Activated CD8-positive, alpha-beta T cell treated with anti-CD3 and anti-CD28 coated beads, Interleukin-2, amount 10 ng/mL, durations not matched to agents 7 days and 5 days (primary cell): ENCODE measurements around the gene MAEL. TPM values are rescaled to one million over a fixed set of nuclear protein-coding genes. Genes with fewer than 3 reads are reported as not detected.

Source experiments
- ATAC-seq: fragments of 150-1000 bp; cut with Tn5 transposase; one replicate; pipeline ENCODE4 v1.10.0; 2021; ENCODE audit warnings: moderate library complexity
- CTCF ChIA-PET: fragments of 350-600 bp; sonication (Branson Sonifier 250); formaldehyde crosslinking; loops from one replicate; lab custom pipeline; 2021; ENCODE audit warnings: antibody characterized with exemption; lab: Charles Lee
- POLR2A ChIA-PET: fragments of 350-600 bp; sonication (Branson Sonifier 250); formaldehyde crosslinking; loops from one replicate; lab custom pipeline; 2021; ENCODE audit warnings: antibody characterized with exemption; lab: Charles Lee
- DNase-seq: peaks from one replicate; pipeline ENCODE4 v3.0.0-alpha.2; 2020
- H3K27ac Mint-ChIP-seq: one replicate; pipeline ENCODE4 v1.8.0; 2021; ENCODE audit warnings: mild to moderate bottlenecking, mixed read lengths
- H3K27me3 Mint-ChIP-seq: one replicate; pipeline ENCODE4 v1.8.0; 2021; ENCODE audit warnings: low read depth, mixed read lengths
- H3K36me3 Mint-ChIP-seq: one replicate; pipeline ENCODE4 v1.8.0; 2021; ENCODE audit warnings: low read depth, mixed read lengths
- H3K4me1 Mint-ChIP-seq: one replicate; pipeline ENCODE4 v1.8.0; 2021; ENCODE audit warnings: low read depth, mixed read lengths
- H3K4me3 Mint-ChIP-seq: one replicate; pipeline ENCODE4 v1.8.0; 2021; ENCODE audit warnings: mild to moderate bottlenecking, mixed read lengths
- H3K9me3 Mint-ChIP-seq: one replicate; pipeline ENCODE4 v1.8.0; 2022; ENCODE audit warnings: mixed read lengths; ENCODE audit not compliant: insufficient read depth
- total RNA-seq, 2 experiments: library from RNA; stranded (reverse); gene quantifications; one replicate each; pipeline ENCODE4 v1.2.3, GENCODE V29; 2021

The MAEL gene
- total RNA-seq, 2 experiments from 2014 or later = not detected

GRCh38 chr1:166956872-166957271 is 32.2 kb upstream of the MAEL start:
- Mint-ChIP-seq H3K36me3 (peaks cover 2% of the 10 kb centered on the region), H3K9me3 (no peaks in the 10 kb centered on the region), H3K4me3 (no peak overlapping the region), H3K4me1 (peaks cover 11% of the 10 kb centered on the region), H3K27ac (no peak overlapping the region), H3K27me3 (peaks cover 11% of the 10 kb centered on the region)
- no peak for DNase-seq
- ATAC-seq = no peak
- ChIA-PET POLR2A (no interaction called here), CTCF (interaction anchor here (0.8 kb wide), 1 partner anchor 47 kb away, joined by 4 read pairs; no protein-coding TSS in a partner anchor)

DNA sequence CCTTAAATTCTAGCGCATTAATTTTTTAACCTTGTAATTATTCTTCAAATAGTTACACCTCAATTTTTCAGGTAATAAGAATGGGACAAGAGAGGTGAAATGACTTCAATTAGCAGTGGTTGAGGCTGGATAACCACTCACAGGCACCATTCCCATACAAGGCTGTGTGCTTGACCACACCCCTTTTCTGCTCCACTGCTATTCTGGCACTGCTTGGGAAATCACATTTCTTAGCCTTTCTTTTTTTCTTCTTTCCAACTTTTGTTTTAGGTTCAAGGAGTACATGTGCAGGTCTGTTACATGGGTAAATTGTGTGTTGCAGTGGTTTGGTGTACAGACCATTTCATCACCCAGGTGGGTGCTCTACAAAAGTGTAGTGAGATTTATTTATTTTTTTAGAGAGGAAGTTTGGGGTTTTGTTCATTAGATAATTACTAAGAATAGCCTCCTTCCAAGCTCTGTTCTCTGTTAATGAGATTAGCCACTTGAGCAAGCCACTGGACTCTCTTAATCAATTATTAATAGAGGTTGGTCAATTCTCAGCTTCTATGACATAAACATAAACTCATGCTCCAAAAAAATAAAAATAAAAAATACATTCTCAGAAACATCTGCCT is 28.1 kb upstream of the MAEL start:
- ATAC-seq (no peak), DNase-seq (no peak)
- Mint-ChIP-seq H3K9me3 (no peaks in the 10 kb centered on the region), H3K36me3 (peaks cover 2% of the 10 kb centered on the region), H3K4me1 (peaks cover 5% of the 10 kb centered on the region), H3K27ac (no peak overlapping the region), H3K27me3 (peaks cover 17% of the 10 kb centered on the region), H3K4me3 (no peak overlapping the region)
- POLR2A ChIA-PET = no interaction called here
- CTCF ChIA-PET = interaction anchor here (1.3 kb wide), 1 partner anchor 98 kb away, joined by 4 read pairs; no protein-coding TSS in a partner anchor

DNA sequence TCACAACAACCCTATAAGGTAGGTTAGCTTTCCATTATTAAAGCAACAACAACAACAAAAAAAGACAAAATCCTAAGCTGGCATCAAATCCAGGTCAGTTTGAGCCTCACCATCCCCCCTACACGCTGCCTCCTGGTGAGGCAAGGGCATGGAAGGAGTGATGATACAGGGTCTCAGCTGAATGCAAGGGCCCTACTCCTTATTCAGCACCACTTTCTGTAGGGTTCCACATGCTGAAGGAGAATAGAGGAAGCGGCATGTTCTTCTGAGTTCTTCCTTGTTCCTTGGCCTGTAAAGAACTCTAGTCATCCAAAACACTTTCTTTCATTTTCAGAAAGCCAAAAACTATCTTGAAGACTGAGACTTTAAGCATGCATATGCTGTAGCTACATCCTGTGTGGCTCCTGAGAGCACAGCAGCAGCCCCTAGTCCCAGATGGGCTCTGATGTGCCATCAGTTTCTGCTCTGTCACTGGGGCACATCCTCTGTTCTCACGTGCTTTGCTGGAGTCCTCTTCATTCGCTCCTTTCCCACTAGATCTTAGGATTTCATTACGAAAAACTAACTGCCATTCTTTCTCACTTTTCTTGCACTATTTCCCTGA is 19.9 kb upstream of the MAEL start:
- CTCF ChIA-PET = interaction anchor here (1.5 to 2.8 kb wide), 3 partner anchors 59 to 90 kb away, joined by 3 to 13 read pairs (median 12); no protein-coding TSS in a partner anchor
- H3K9me3 Mint-ChIP-seq = no peaks in the 10 kb centered on the region
- peaks cover 35% of the 10 kb centered on the region for H3K27me3 Mint-ChIP-seq
- DNase-seq (peak; percentile 49), ATAC-seq (peak; percentile 82)
- H3K36me3 Mint-ChIP-seq = no peaks in the 10 kb centered on the region
- no peak overlapping the region for H3K4me3 Mint-ChIP-seq
- H3K27ac Mint-ChIP-seq = peak overlapping the region; percentile 10
- peaks cover 27% of the 10 kb centered on the region for H3K4me1 Mint-ChIP-seq
- POLR2A ChIA-PET = interaction anchor here (1.1 kb wide), 1 partner anchor 11 kb away, joined by 3 read pairs; no protein-coding TSS in a partner anchor

GRCh38 chr1:166971252-166971651 is 17.8 kb upstream of the MAEL start:
- CTCF ChIA-PET = no interaction called here
- POLR2A ChIA-PET = interaction anchor here (0.6 kb wide), 1 partner anchor 1255 kb away, joined by 3 read pairs; no protein-coding TSS in a partner anchor
- DNase-seq (no peak), ATAC-seq (no peak)
- H3K9me3 Mint-ChIP-seq = no peaks in the 10 kb centered on the region
- H3K27ac Mint-ChIP-seq = no peak overlapping the region
- peaks cover 34% of the 10 kb centered on the region for H3K27me3 Mint-ChIP-seq
- H3K36me3 Mint-ChIP-seq = no peaks in the 10 kb centered on the region
- H3K4me3 Mint-ChIP-seq = no peak overlapping the region
- peaks cover 39% of the 10 kb centered on the region for H3K4me1 Mint-ChIP-seq

- no peaks in the 10 kb centered on the region for H3K36me3 Mint-ChIP-seq
- no peak overlapping the region for H3K4me3 Mint-ChIP-seq
- H3K27me3 Mint-ChIP-seq = peaks cover 37% of the 10 kb centered on the region
- POLR2A ChIA-PET = interaction anchor here (0.6 kb wide), 1 partner anchor 360 kb away, joined by 3 read pairs; no protein-coding TSS in a partner anchor
- H3K27ac Mint-ChIP-seq = no peak overlapping the region
- H3K9me3 Mint-ChIP-seq = no peaks in the 10 kb centered on the region
- DNase-seq (no peak), ATAC-seq (no peak)
- peaks cover 43% of the 10 kb centered on the region for H3K4me1 Mint-ChIP-seq
- CTCF ChIA-PET = interaction anchor here (1.5 kb wide), 1 partner anchor 87 kb away, joined by 5 read pairs; no protein-coding TSS in a partner anchor
These were observed 16.9 kb upstream of the MAEL start for GRCh38 chr1:166972193-166972592.

- DNase-seq = no peak
- Mint-ChIP-seq H3K36me3 (no peaks in the 10 kb centered on the region), H3K9me3 (no peaks in the 10 kb centered on the region), H3K27ac (no peak overlapping the region), H3K27me3 (peaks cover 37% of the 10 kb centered on the region), H3K4me1 (peaks cover 43% of the 10 kb centered on the region), H3K4me3 (no peak overlapping the region)
- POLR2A ChIA-PET = no interaction called here
- ATAC-seq = no peak
- CTCF ChIA-PET = interaction anchor here (1.5 kb wide), 1 partner anchor 86 kb away, joined by 5 read pairs; no protein-coding TSS in a partner anchor
These were observed 16.3 kb upstream of the MAEL start for GRCh38 chr1:166972826-166973225.

DNA sequence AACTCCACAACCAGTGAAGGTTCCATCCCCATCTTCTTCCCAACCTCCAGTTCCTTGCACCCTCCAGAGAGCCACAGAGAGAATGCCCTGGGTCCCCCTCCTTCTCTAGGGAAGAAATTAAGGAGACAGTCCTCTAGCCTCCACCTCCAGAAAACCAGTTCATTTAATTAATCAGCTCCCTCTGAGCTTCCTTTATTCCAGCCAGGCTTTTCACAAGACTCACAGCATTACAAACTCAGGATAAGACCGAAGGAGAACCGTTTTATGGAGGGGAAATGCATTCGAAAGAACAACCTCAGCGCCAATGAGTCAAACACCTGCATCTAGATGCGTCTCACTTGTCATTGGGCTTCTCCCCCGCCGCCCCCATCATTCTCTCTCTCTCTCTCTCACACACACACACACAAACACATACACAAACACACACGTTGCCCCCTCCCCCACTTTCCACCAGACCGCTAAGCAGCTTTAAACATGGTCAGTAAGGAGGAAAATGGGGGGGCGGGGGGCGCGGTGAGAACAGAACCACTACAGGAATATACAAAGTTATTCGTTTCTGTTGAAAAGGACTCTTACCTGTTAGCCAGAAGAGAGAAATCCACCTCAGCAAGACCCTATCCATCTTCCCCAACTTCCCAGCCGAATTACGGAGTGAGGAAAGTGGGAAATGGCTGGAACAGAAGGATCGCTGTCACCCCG is 14.3 kb upstream of the MAEL start:
- Mint-ChIP-seq H3K27me3 (peaks cover 37% of the 10 kb centered on the region), H3K4me3 (peak overlapping the region; percentile 78), H3K36me3 (no peaks in the 10 kb centered on the region), H3K9me3 (no peaks in the 10 kb centered on the region), H3K27ac (peak overlapping the region; percentile 36), H3K4me1 (peaks cover 36% of the 10 kb centered on the region)
- CTCF ChIA-PET = interaction anchor here (1.5 to 2.2 kb wide), 5 partner anchors 64 to 84 kb away, joined by 4 to 12 read pairs (median 5); no protein-coding TSS in a partner anchor
- DNase-seq (peak; percentile 38), ATAC-seq (peak; percentile 4)
- POLR2A ChIA-PET = interaction anchor here (0.6 to 1.0 kb wide), 6 partner anchors 65 to 1897 kb away, joined by 3 to 6 read pairs (median 4); no protein-coding TSS in a partner anchor

- Mint-ChIP-seq H3K27me3 (peaks cover 37% of the 10 kb centered on the region), H3K9me3 (no peaks in the 10 kb centered on the region), H3K27ac (peak within 1 kb of the TSS; percentile 36), H3K4me3 (peak within 1 kb of the TSS; percentile 78), H3K4me1 (peaks cover 33% of the 10 kb centered on the region), H3K36me3 (no peaks in the 10 kb centered on the region)
- CTCF ChIA-PET = interaction anchor here (1.7 to 2.2 kb wide), 3 partner anchors 65 to 83 kb away, joined by 5 to 12 read pairs (median 5); no protein-coding TSS in a partner anchor
- ATAC-seq (peak; percentile 94), DNase-seq (peak; percentile 70)
- POLR2A ChIA-PET = no interaction called here
These were observed 13.5 kb upstream of the MAEL start, which contains the start of gene ILDR2 for GRCh38 chr1:166975361-166976129. Gene ILDR2 (minus strand): TSS chr1:166975540. CDS start chr1:166975268, 272 bp downstream.

- DNase-seq = no peak
- Mint-ChIP-seq H3K27ac (no peak overlapping the region), H3K4me1 (peaks cover 18% of the 10 kb centered on the region), H3K27me3 (peaks cover 30% of the 10 kb centered on the region), H3K36me3 (no peaks in the 10 kb centered on the region), H3K4me3 (no peak overlapping the region), H3K9me3 (no peaks in the 10 kb centered on the region)
- POLR2A ChIA-PET = no interaction called here
- no peak for ATAC-seq
- CTCF ChIA-PET = interaction anchor here (1.0 to 2.4 kb wide), 4 partner anchors 45 to 81 kb away, joined by 3 to 10 read pairs (median 6); no protein-coding TSS in a partner anchor
These were observed 11.1 kb upstream of the MAEL start for GRCh38 chr1:166977951-166978350.

DNA sequence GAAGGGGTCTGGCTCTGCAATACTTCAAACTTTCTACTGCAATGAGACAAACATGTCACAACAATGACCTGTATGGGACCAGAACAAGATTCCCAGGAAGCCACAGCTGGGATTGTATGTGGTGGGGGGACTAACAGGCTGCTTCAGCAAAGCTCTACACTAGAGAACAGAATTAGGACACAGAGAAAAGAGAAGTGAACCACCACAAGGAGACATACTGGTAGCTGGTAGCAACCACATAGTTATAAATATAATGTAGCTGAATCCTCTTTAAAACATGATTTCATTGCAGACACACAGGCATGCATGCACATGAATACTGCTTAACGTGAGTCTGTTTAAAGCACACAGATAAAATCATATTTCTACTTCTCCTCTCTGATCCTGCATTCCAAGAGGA is 10.3 kb upstream of the MAEL start:
- CTCF ChIA-PET = interaction anchor here (1.0 to 1.7 kb wide), 3 partner anchors 18 to 80 kb away, joined by 3 to 10 read pairs (median 5); no protein-coding TSS in a partner anchor
- H3K36me3 Mint-ChIP-seq = no peaks in the 10 kb centered on the region
- H3K4me3 Mint-ChIP-seq = no peak overlapping the region
- peaks cover 18% of the 10 kb centered on the region for H3K4me1 Mint-ChIP-seq
- peaks cover 25% of the 10 kb centered on the region for H3K27me3 Mint-ChIP-seq
- DNase-seq (no peak), ATAC-seq (no peak)
- H3K9me3 Mint-ChIP-seq = no peaks in the 10 kb centered on the region
- POLR2A ChIA-PET = no interaction called here
- H3K27ac Mint-ChIP-seq = no peak overlapping the region
